GM06990 (cell line): ENCODE results near the gene TNIK.
A peak's percentile ranks its signal among the peaks of the same experiment; 100 is the strongest.

Experiments used
- DNase-seq: peaks from one replicate; pipeline ENCODE4 v3.0.0-alpha.2; 2011; ENCODE audit not compliant: insufficient read length; ENCODE audit errors: extremely low read depth
- H3K27me3 ChIP-seq: replicated peaks from 2 replicates; pipeline ENCODE4 v1.6.0; 2011; ENCODE audit warnings: low read length; ENCODE audit not compliant: control insufficient read depth, insufficient read depth
- H3K36me3 ChIP-seq: 2 replicates; pipeline ENCODE4 v1.5.1; 2011; ENCODE audit warnings: low read length; ENCODE audit not compliant: control insufficient read depth, insufficient read depth
- H3K4me3 ChIP-seq: replicated peaks from 2 replicates; pipeline ENCODE4 v1.5.1; 2011; ENCODE audit warnings: low read depth, mild to moderate bottlenecking, control low read depth, low read length
- CTCF ChIP-seq: IDR thresholded peaks from 2 replicates; pipeline ENCODE4 v1.5.1; 2011; ENCODE audit warnings: low read length, control low read depth, mild to moderate bottlenecking, inconsistent platforms; ENCODE audit not compliant: insufficient read depth, poor library complexity, severe bottlenecking

The TNIK gene

DNA sequence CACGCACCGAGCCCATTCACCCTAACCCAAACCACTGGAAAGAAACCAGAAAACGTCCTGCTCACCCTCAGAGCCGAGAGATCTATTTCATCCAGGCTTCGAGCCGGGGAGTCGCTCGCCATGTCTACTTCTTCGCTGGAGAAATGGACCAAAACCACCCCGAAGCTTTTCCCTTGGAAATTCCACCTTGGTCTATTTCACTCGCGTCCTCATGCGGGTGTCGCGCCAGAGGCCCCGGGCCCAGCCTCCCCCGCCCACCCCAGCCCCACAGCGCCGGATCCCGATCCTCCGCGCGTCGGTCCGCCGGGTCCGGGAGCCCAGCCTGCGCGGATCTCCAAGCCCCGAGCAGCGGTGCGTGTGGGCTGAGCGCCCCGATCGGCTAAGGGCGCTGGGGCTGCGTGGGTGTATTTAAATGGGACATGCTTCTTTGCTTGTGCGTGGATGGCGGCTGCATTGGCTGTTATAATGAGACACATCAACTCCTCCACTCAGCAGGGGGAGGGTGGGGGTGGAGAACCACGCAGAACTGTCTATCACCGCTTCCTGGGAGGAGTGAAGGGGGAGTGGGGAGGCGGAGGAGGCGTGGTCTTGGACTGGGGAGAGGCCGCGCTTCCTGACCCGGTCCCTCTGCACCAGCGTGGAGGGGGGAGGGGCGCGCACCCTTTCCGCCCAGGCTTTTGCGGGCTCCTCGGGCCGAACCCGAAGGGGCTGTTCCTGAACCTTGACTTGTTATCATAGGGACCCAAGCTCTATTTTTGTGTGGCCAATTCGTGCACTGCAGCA, at the start of gene TNIK:
Gene TNIK (minus strand): TSS at position 464 of the 783 bp plus-strand sequence. CDS start 342 bp downstream, at position 122.
- Histone ChIP-seq H3K36me3 (no peaks in the 10 kb centered on the region), H3K4me3 (peak within 1 kb of the TSS; percentile 91), H3K27me3 (no peaks in the 10 kb centered on the region)
- TF ChIP-seq CTCF = no peak
- DNase-seq = peak; percentile 95

DNA sequence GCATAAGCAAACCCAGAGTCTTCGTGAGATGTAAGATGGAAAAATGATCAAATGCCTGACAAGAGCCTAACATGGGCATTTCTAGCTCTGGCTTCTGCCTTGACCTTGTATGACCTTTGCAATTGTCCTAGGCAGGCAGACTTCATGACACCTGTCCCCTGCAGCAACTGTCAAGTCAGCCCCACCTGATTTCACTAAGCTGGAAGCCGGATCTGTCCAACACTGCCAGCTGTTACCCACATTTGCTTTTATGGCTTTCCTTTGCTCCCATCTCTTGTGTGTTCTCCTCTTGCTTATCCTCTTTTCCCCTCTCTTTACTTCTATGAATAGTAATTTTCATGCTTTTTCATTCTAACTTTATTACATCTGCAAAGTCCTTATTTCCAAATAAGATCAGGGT, 48.5 kb upstream of the TNIK start:
- no peak for TF ChIP-seq CTCF
- no peaks in the 10 kb centered on the region for H3K27me3 ChIP-seq
- no peak for DNase-seq
- no peak overlapping the region for H3K4me3 ChIP-seq
- H3K36me3 ChIP-seq = no peaks in the 10 kb centered on the region

DNA sequence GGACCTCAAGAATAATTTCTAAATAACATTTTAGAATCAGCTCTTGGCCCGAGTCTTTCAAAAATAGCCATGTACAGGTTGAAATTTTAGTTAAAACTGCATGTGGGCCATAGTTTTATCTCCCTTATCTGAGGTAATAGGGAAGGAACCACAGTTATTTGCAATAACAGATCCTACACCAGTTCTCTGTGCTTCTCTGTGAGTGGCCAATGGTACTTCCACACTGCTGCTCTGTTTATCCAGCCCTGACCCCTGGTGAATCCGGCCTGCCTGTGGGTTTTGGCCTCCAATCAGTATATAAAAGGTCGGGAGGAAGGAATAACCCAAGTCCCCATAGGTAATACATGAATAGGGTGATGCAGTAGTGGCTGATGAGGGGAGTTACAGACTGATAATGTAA, 48.0 kb upstream of the TNIK start:
- TF ChIP-seq CTCF = no peak
- H3K4me3 ChIP-seq = no peak overlapping the region
- H3K27me3 ChIP-seq = no peaks in the 10 kb centered on the region
- DNase-seq = no peak
- H3K36me3 ChIP-seq = no peaks in the 10 kb centered on the region

DNA sequence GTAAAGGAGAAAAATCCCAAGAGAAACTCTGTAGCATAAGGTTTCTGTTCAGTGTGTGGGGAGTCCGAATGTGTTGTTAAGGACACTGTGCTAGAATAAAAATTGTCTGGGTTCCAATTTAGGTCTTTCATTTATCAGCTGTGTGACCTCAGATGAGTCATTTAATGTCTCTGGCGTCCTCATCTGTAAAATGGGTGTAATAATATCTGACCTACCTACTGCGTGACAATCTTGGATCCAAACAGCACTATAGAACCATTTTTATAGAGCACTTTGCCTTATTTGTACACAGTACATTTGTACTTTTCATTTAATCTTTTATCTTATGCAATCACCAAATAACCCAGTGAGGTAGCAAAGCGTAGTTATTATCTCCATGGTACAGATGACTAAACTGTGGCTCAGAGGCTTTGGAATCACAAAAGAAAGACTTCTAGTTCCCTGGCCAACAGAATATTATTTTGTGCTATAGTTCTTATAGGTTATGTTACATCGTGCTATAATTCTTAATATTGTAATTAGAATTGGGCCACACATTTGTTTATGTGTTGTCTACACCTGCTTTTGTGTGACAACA, 46.6 kb upstream of the TNIK start:
- peak; percentile 11 for DNase-seq
- no peaks in the 10 kb centered on the region for H3K27me3 ChIP-seq
- H3K4me3 ChIP-seq = no peak overlapping the region
- TF ChIP-seq CTCF = no peak
- H3K36me3 ChIP-seq = no peaks in the 10 kb centered on the region

GRCh38 chr3:171505822-171506333, 45.7 kb upstream of the TNIK start:
- H3K27me3 ChIP-seq = no peaks in the 10 kb centered on the region
- no peak for TF ChIP-seq CTCF
- no peak for DNase-seq
- H3K36me3 ChIP-seq = no peaks in the 10 kb centered on the region
- no peak overlapping the region for H3K4me3 ChIP-seq
